ENCODE measurements around the gene KNSTRN.

The KNSTRN gene

GRCh38 chr15:40336744-40337122, 45.8 kb upstream of the KNSTRN start:
- no peak for DNase-seq (ENCODE audit: extremely low read depth, insufficient read length)
- H3K4me3 ChIP-seq (replicated peaks; ENCODE audit: low read depth, low read length) = no peak overlapping the region
- no peaks in the 10 kb centered on the region for H3K27me3 ChIP-seq (replicated peaks; ENCODE audit: control insufficient read depth, insufficient read depth, low read length)
- peak; percentile 73 for TF ChIP-seq CTCF (IDR thresholded peaks at IDR 0.05; ENCODE audit: insufficient read depth, low read length, poor library complexity, severe bottlenecking)
- H3K36me3 ChIP-seq (ENCODE audit: control insufficient read depth, insufficient read depth, low read length) = no peaks in the 10 kb centered on the region

- Histone ChIP-seq H3K36me3 (ENCODE audit: control insufficient read depth, insufficient read depth, low read length) (no peaks in the 10 kb centered on the region), H3K27me3 (replicated peaks; ENCODE audit: control insufficient read depth, insufficient read depth, low read length) (no peaks in the 10 kb centered on the region), H3K4me3 (replicated peaks; ENCODE audit: low read depth, low read length) (no peak overlapping the region)
- DNase-seq (ENCODE audit: extremely low read depth, insufficient read length) = no peak
- no peak for TF ChIP-seq CTCF (IDR thresholded peaks at IDR 0.05; ENCODE audit: insufficient read depth, low read length, poor library complexity, severe bottlenecking)
These were observed 44.9 kb upstream of the KNSTRN start for GRCh38 chr15:40337597-40337996.

- no peak overlapping the region for H3K4me3 ChIP-seq (replicated peaks; ENCODE audit: low read depth, low read length)
- no peaks in the 10 kb centered on the region for H3K36me3 ChIP-seq (ENCODE audit: control insufficient read depth, insufficient read depth, low read length)
- TF ChIP-seq CTCF (IDR thresholded peaks at IDR 0.05; ENCODE audit: insufficient read depth, low read length, poor library complexity, severe bottlenecking) = peak; percentile 96
- H3K27me3 ChIP-seq (replicated peaks; ENCODE audit: control insufficient read depth, insufficient read depth, low read length) = no peaks in the 10 kb centered on the region
- peak; percentile 48 for DNase-seq (ENCODE audit: extremely low read depth, insufficient read length)
These were observed 44.4 kb upstream of the KNSTRN start for GRCh38 chr15:40338041-40338657.

GRCh38 chr15:40338921-40339620, 43.5 kb upstream of the KNSTRN start:
- H3K4me3 ChIP-seq (replicated peaks; ENCODE audit: low read depth, low read length) = no peak overlapping the region
- H3K27me3 ChIP-seq (replicated peaks; ENCODE audit: control insufficient read depth, insufficient read depth, low read length) = no peaks in the 10 kb centered on the region
- no peaks in the 10 kb centered on the region for H3K36me3 ChIP-seq (ENCODE audit: control insufficient read depth, insufficient read depth, low read length)
- TF ChIP-seq CTCF (IDR thresholded peaks at IDR 0.05; ENCODE audit: insufficient read depth, low read length, poor library complexity, severe bottlenecking) = no peak
- DNase-seq (ENCODE audit: extremely low read depth, insufficient read length) = no peak

GRCh38 chr15:40339621-40339945, 42.9 kb upstream of the KNSTRN start:
- no peak overlapping the region for H3K4me3 ChIP-seq (replicated peaks; ENCODE audit: low read depth, low read length)
- no peaks in the 10 kb centered on the region for H3K36me3 ChIP-seq (ENCODE audit: control insufficient read depth, insufficient read depth, low read length)
- no peak for TF ChIP-seq CTCF (IDR thresholded peaks at IDR 0.05; ENCODE audit: insufficient read depth, low read length, poor library complexity, severe bottlenecking)
- DNase-seq (ENCODE audit: extremely low read depth, insufficient read length) = no peak
- H3K27me3 ChIP-seq (replicated peaks; ENCODE audit: control insufficient read depth, insufficient read depth, low read length) = no peaks in the 10 kb centered on the region

Measured in GM06990 (cell line).